ENCODE measurements around the gene STAC2.

- no peak for TF ChIP-seq POLR2AphosphoS5 (IDR thresholded peaks at IDR 0.05)
- no peak for TF ChIP-seq CTCF (IDR thresholded peaks at IDR 0.05)
- TF ChIP-seq POLR2A (IDR thresholded peaks at IDR 0.05; ENCODE audit: low read depth), result no peak
- no peak for TF ChIP-seq EP300 (IDR thresholded peaks at IDR 0.05)
Observed at GRCh38 chr17:39240631-39241030, 14.9 kb upstream of the STAC2 start.

Data from esophagus muscularis mucosa (tissue), 4 donors.